Sigmoid colon (tissue), 7 donors: ENCODE results near the gene ARTN. TPM values are rescaled to one million over a fixed set of nuclear protein-coding genes. Genes with fewer than 3 reads are reported as not detected.

Experiments
- DNase-seq: peaks from one replicate; pipeline ENCODE4 v3.0.0-alpha.2; 2019
- H3K27ac ChIP-seq, 4 donors: fragments of 200-600 bp; sonication (generic); one replicate each; pipeline ENCODE4 v1.5.1; 2016 to 2019; ENCODE audit warnings: mild to moderate bottlenecking in 1 of 4
- H3K27me3 ChIP-seq, 3 donors: fragments of 200-600 bp; sonication (generic); one replicate each; pipeline ENCODE4 v1.5.1; 2019; ENCODE audit warnings: mild to moderate bottlenecking in 1 of 3
- H3K36me3 ChIP-seq, 4 donors: fragments of 200-600 bp; sonication (generic); one replicate each; pipeline ENCODE4 v1.5.1; 2016 to 2019
- H3K4me1 ChIP-seq, 4 donors: fragments of 200-600 bp; sonication (generic); one replicate each; pipeline ENCODE4 v1.5.1; 2017 to 2019
- H3K4me3 ChIP-seq, 4 donors: fragments of 200-600 bp; sonication (generic); one replicate each; pipeline ENCODE4 v1.5.1; 2017 to 2019; ENCODE audit warnings: mild to moderate bottlenecking in 2 of 4, moderate library complexity in 1 of 4
- H3K9me3 ChIP-seq, 4 donors: fragments of 200-600 bp in 3 of 4; sonication (generic) in 3 of 4; one replicate each; pipeline versions ENCODE4 v1.5.1 to v1.6.1; 2013 to 2019
- EP300 ChIP-seq, 4 donors: sonication (generic); formaldehyde crosslinking; IDR thresholded peaks; one replicate each; pipeline ENCODE4 v1.6.1; 2017; ENCODE audit warnings: antibody characterized with exemption in 4 of 4
- POLR2A ChIP-seq, 2 donors: fragments of 450-650 bp; IDR thresholded peaks; one replicate each; pipeline ENCODE4 v1.6.1; 2016; ENCODE audit warnings: antibody characterized with exemption in 2 of 2, mild to moderate bottlenecking in 2 of 2, moderate library complexity in 2 of 2
- POLR2AphosphoS5 ChIP-seq, 4 donors: sonication (generic); formaldehyde crosslinking; IDR thresholded peaks; one replicate each; pipeline ENCODE4 v1.6.1; 2017; ENCODE audit warnings: antibody characterized with exemption in 4 of 4
- WGBS, 2 donors: extraction: QIAGEN DNeasy Blood & Tissue Kit; methylation state at CpG; one replicate each; pipeline ENCODE4 v1.1.7; 2013; 5-methylcytosine and 5-hydroxymethylcytosine counted together
- intact Hi-C: fragments of 100-400 bp; cut with DNase I; formaldehyde crosslinking; loops from one replicate; pipeline ENCODE4 v1.15.1; 2023
- polyA plus RNA-seq, 3 donors: library from polyadenylated mRNA; stranded (reverse); fragments of 200-250 nt; gene quantifications; one replicate each; pipeline ENCODE4 v1.2.3, GENCODE V29; 2013
- total RNA-seq, 4 donors: library from RNA; depleted of rRNA; stranded (reverse); fragments of >200 nt; gene quantifications; one replicate each; pipeline ENCODE4 v1.1.0, GENCODE V29; 2016
- TF ChIP-seq, protein P1 (sequence below), 4 experiments: fragments of 450-650 bp in 3 of 4; fragments of 200-600 bp in 1 of 4; IDR thresholded peaks; one replicate each; pipeline ENCODE4 v1.5.1; 2016 to 2019; ENCODE audit warnings: antibody characterized with exemption in 4 of 4, mild to moderate bottlenecking in 3 of 4, moderate library complexity in 2 of 4
- donor health status: healthy with polysubstance abuse.
- donor health status: Bipolar disorder and iron deficiency.
- donor health status: healthy.

The ARTN gene
- total and polyA plus RNA-seq, 7 donors = 0.99 to 8.1 (median 2.4) TPM; not detected in 2

GRCh38 chr1:43953361-43953760, 19.8 kb downstream of the ARTN start:
- Histone ChIP-seq H3K27ac (no peak overlapping the region), H3K4me1 (peaks cover 0 to 17% (median 11%) of the 10 kb centered on the region in 4 donors), H3K9me3 (no peaks in the 10 kb centered on the region), H3K4me3 (no peak overlapping the region), H3K27me3 (no peaks in the 10 kb centered on the region), H3K36me3 (peaks cover 0 to 40% (median 23%) of the 10 kb centered on the region in 4 donors)
- TF ChIP-seq, protein P1, sequence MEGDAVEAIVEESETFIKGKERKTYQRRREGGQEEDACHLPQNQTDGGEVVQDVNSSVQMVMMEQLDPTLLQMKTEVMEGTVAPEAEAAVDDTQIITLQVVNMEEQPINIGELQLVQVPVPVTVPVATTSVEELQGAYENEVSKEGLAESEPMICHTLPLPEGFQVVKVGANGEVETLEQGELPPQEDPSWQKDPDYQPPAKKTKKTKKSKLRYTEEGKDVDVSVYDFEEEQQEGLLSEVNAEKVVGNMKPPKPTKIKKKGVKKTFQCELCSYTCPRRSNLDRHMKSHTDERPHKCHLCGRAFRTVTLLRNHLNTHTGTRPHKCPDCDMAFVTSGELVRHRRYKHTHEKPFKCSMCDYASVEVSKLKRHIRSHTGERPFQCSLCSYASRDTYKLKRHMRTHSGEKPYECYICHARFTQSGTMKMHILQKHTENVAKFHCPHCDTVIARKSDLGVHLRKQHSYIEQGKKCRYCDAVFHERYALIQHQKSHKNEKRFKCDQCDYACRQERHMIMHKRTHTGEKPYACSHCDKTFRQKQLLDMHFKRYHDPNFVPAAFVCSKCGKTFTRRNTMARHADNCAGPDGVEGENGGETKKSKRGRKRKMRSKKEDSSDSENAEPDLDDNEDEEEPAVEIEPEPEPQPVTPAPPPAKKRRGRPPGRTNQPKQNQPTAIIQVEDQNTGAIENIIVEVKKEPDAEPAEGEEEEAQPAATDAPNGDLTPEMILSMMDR (IDR thresholded peaks at IDR 0.05) = no peak
- TF ChIP-seq EP300 (IDR thresholded peaks at IDR 0.05) (no peak), POLR2A (IDR thresholded peaks at IDR 0.05) (no peak), POLR2AphosphoS5 (IDR thresholded peaks at IDR 0.05) (no peak)
- 83 to 84% methylated on average over 3 of the region's 3 CpGs for WGBS, 2 donors
- intact Hi-C loops = no loop called here
- DNase-seq = no peak

DNA sequence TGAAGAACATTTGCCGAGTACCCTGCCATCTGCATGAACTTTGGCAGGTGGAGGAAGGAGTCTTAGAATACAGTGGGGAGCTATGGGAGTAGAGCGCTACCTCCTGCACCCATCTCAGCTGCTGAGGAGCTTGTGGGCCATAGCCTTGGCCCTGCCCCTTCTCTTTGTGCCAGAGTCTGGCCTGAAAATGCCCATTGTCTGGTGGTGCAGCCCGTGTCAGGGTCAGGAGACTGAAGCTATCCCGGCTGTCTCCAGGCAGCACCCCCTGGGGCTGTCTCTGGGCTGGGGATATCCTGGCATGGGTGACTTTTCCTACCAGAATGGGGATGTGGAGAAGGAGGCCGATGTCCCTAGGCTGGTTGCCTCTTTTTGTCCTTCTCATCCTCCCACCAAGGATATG, 20.4 kb downstream of the ARTN start:
- WGBS, 2 donors = 92 to 93% methylated on average over 5 of the region's 5 CpGs
- Histone ChIP-seq H3K9me3 (no peaks in the 10 kb centered on the region), H3K27ac (no peak overlapping the region), H3K4me1 (peaks cover 0 to 11% (median 4%) of the 10 kb centered on the region in 4 donors), H3K27me3 (no peaks in the 10 kb centered on the region), H3K36me3 (peaks cover 0 to 47% (median 30%) of the 10 kb centered on the region in 4 donors), H3K4me3 (no peak overlapping the region)
- intact Hi-C loops = no loop called here
- no peak for DNase-seq
- TF ChIP-seq EP300 (IDR thresholded peaks at IDR 0.05) (no peak), POLR2A (IDR thresholded peaks at IDR 0.05) (no peak), POLR2AphosphoS5 (IDR thresholded peaks at IDR 0.05) (no peak)
- TF ChIP-seq, protein P1 (IDR thresholded peaks at IDR 0.05) = no peak

DNA sequence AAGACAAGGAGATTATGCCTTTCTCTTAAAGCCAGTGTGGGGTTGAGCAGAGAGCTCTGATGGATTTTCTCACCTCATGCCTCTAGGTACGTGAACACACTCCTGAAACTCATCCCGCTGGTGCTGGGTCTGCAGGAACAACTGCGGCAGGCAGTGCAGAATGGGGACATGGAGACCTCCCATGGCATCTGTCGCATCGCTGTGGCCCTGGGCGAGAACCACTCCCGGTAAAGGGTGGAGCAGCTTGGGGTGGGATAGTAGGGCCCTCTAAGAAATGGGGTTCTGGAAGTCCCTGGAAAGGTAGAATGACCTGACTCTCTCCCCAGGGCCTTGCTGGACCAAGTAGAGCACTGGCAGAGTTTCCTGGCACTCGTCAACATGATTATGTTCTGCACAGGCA, 22.6 kb downstream of the ARTN start:
- H3K4me1 ChIP-seq = no peaks in the 10 kb centered on the region
- TF ChIP-seq POLR2AphosphoS5 (IDR thresholded peaks at IDR 0.05) (no peak), EP300 (IDR thresholded peaks at IDR 0.05) (no peak), POLR2A (IDR thresholded peaks at IDR 0.05) (no peak)
- TF ChIP-seq, protein P1 (IDR thresholded peaks at IDR 0.05) = no peak
- intact Hi-C loops = no loop called here
- DNase-seq = no peak
- H3K27me3 ChIP-seq = no peaks in the 10 kb centered on the region
- peaks cover 0 to 59% (median 36%) of the 10 kb centered on the region in 4 donors for H3K36me3 ChIP-seq
- WGBS, 2 donors = 97 to 98% methylated on average over 8 of the region's 8 CpGs
- no peaks in the 10 kb centered on the region for H3K9me3 ChIP-seq
- no peak overlapping the region for H3K27ac ChIP-seq
- no peak overlapping the region for H3K4me3 ChIP-seq

DNA sequence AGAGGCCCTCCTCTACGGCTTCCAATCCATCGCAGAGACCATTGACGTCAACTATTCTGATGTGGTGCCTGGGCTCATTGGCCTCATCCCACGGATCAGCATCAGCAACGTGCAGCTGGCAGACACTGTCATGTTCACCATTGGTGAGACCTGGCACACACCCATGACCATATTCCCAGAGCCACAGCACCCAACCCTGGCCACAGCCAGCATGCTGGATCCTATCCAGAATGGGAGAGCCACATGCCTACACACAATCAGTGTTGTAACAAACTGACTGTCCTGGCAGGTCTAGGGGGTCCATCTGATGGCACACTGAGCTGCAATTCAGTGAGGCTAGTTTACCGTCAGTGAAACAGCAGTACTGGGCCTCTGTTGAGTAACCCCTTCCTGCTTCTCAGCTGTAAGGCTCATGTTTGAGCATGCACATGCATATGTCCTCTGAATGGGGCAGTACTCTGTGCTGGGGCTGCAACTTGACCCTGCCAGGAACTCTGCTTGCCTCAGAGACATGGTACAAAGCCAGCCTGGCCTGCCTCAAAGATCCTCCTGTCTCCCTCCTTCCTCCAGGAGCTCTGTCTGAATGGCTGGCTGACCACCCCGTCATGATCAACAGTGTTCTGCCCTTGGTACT, 23.9 kb downstream of the ARTN start:
- no peaks in the 10 kb centered on the region for H3K4me1 ChIP-seq
- WGBS, 2 donors = 88 to 93% methylated on average over 7 of the region's 7 CpGs
- H3K27ac ChIP-seq = no peak overlapping the region
- intact Hi-C loops = no loop called here
- no peaks in the 10 kb centered on the region for H3K9me3 ChIP-seq
- H3K4me3 ChIP-seq = no peak overlapping the region
- H3K36me3 ChIP-seq = peaks cover 0 to 72% (median 42%) of the 10 kb centered on the region in 4 donors
- TF ChIP-seq EP300 (IDR thresholded peaks at IDR 0.05) (no peak), POLR2A (IDR thresholded peaks at IDR 0.05) (no peak), POLR2AphosphoS5 (IDR thresholded peaks at IDR 0.05) (no peak)
- TF ChIP-seq, protein P1 (IDR thresholded peaks at IDR 0.05) = no peak
- no peaks in the 10 kb centered on the region for H3K27me3 ChIP-seq
- no peak for DNase-seq
